ENCODE data around the gene NTN1.
A peak's percentile ranks its signal among the peaks of the same experiment; 100 is the strongest.

NTN1 gene

DNA sequence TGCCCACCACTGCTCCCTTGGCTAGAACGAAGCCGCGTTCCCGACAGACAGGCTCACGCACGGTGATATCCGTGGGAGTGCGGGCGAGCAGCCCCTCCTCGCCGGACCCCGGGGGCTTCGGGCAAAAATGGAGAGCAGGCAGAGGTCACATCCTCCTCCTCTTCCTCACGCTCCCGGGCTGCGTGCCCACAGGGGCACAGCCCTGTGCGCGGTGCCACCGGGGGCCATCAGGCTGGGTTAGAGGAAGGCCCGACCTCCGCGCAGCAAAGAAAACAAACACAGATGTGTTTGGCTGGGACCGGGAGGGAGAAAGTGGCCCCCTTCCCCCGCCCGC is 519 bp upstream of the NTN1 start:
- H3K4me3 ChIP-seq (ENCODE audit: low read depth, low read length): peak overlapping the region; percentile 71
- H3K4me1 ChIP-seq (ENCODE audit: control insufficient read depth, insufficient read depth, low read length): peaks cover 23% of the 10 kb centered on the region
- H3K27ac ChIP-seq (ENCODE audit: extremely low read depth, low read depth, low read length): peak overlapping the region; percentile 80
- POLR2A ChIA-PET: interaction anchor here (1.0 to 1.8 kb wide), 3 partner anchors 9 to 18 kb away, joined by 4 to 10 read pairs (median 6); no protein-coding TSS in a partner anchor
- CTCF ChIA-PET: interaction anchor here (0.6 to 1.9 kb wide), 3 partner anchors 17 to 1555 kb away, joined by 3 to 5 read pairs (median 4); no protein-coding TSS in a partner anchor
- H3K36me3 ChIP-seq (ENCODE audit: control insufficient read depth in 2 of 2, insufficient read depth in 1 of 2, low read length in 2 of 2): peaks cover 0 to 15% of the 10 kb centered on the region in 2 experiments; a peak in 1 of 3 replicates
- H3K9me3 ChIP-seq (ENCODE audit: control insufficient read depth, insufficient read depth, low read depth, low read length): no peaks in the 10 kb centered on the region
- TF ChIP-seq, protein P1, sequence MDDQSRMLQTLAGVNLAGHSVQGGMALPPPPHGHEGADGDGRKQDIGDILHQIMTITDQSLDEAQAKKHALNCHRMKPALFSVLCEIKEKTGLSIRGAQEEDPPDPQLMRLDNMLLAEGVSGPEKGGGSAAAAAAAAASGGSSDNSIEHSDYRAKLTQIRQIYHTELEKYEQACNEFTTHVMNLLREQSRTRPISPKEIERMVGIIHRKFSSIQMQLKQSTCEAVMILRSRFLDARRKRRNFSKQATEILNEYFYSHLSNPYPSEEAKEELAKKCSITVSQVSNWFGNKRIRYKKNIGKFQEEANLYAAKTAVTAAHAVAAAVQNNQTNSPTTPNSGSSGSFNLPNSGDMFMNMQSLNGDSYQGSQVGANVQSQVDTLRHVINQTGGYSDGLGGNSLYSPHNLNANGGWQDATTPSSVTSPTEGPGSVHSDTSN (CRISPR knock-in tag; IDR thresholded peaks at IDR 0.05): no peak
- TF ChIP-seq ZNF37A (tag by site-specific recombination; IDR thresholded peaks at IDR 0.05) (no peak), ZNF776 (tag by site-specific recombination; IDR thresholded peaks at IDR 0.05; ENCODE audit: borderline replicate concordance) (no peak), ZNF121 (tag by site-specific recombination; IDR thresholded peaks at IDR 0.05) (no peak), ZNF266 (tag by site-specific recombination; IDR thresholded peaks at IDR 0.05; ENCODE audit: low read depth) (no peak), ZNF248 (tag by site-specific recombination; IDR thresholded peaks at IDR 0.05) (no peak), ZBTB1 (tag by site-specific recombination; IDR thresholded peaks at IDR 0.05) (no peak), ZNF157 (tag by site-specific recombination; IDR thresholded peaks at IDR 0.05) (no peak), ZNF664 (tag by site-specific recombination; IDR thresholded peaks at IDR 0.05) (no peak), KLF16 (tag by site-specific recombination; IDR thresholded peaks at IDR 0.05) (no peak), ZNF416 (tag by site-specific recombination; IDR thresholded peaks at IDR 0.05) (no peak), SP3 (tag by site-specific recombination; IDR thresholded peaks at IDR 0.05) (no peak), SALL2 (tag by site-specific recombination; IDR thresholded peaks at IDR 0.05; ENCODE audit: borderline replicate concordance) (no peak), ZNF530 (tag by site-specific recombination; IDR thresholded peaks at IDR 0.05; ENCODE audit: low read depth) (no peak), GLI2 (tag by site-specific recombination; IDR thresholded peaks at IDR 0.05; ENCODE audit: borderline replicate concordance, low read depth) (no peak), ZNF555 (tag by site-specific recombination; conservative IDR thresholded peaks at IDR 0.05) (no peak)
- TF ChIP-seq, protein P2, sequence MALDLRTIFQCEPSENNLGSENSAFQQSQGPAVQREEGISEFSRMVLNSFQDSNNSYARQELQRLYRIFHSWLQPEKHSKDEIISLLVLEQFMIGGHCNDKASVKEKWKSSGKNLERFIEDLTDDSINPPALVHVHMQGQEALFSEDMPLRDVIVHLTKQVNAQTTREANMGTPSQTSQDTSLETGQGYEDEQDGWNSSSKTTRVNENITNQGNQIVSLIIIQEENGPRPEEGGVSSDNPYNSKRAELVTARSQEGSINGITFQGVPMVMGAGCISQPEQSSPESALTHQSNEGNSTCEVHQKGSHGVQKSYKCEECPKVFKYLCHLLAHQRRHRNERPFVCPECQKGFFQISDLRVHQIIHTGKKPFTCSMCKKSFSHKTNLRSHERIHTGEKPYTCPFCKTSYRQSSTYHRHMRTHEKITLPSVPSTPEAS (tag by site-specific recombination; IDR thresholded peaks at IDR 0.05): no peak
- TF ChIP-seq, protein P3, sequence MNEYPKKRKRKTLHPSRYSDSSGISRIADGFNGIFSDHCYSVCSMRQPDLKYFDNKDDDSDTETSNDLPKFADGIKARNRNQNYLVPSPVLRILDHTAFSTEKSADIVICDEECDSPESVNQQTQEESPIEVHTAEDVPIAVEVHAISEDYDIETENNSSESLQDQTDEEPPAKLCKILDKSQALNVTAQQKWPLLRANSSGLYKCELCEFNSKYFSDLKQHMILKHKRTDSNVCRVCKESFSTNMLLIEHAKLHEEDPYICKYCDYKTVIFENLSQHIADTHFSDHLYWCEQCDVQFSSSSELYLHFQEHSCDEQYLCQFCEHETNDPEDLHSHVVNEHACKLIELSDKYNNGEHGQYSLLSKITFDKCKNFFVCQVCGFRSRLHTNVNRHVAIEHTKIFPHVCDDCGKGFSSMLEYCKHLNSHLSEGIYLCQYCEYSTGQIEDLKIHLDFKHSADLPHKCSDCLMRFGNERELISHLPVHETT (tag by site-specific recombination; IDR thresholded peaks at IDR 0.05): no peak
- TF ChIP-seq, protein P4, sequence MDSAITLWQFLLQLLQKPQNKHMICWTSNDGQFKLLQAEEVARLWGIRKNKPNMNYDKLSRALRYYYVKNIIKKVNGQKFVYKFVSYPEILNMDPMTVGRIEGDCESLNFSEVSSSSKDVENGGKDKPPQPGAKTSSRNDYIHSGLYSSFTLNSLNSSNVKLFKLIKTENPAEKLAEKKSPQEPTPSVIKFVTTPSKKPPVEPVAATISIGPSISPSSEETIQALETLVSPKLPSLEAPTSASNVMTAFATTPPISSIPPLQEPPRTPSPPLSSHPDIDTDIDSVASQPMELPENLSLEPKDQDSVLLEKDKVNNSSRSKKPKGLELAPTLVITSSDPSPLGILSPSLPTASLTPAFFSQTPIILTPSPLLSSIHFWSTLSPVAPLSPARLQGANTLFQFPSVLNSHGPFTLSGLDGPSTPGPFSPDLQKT (IDR thresholded peaks at IDR 0.05; ENCODE audit: borderline replicate concordance, low read depth, low read length): no peak
- TF ChIP-seq, protein P5, sequence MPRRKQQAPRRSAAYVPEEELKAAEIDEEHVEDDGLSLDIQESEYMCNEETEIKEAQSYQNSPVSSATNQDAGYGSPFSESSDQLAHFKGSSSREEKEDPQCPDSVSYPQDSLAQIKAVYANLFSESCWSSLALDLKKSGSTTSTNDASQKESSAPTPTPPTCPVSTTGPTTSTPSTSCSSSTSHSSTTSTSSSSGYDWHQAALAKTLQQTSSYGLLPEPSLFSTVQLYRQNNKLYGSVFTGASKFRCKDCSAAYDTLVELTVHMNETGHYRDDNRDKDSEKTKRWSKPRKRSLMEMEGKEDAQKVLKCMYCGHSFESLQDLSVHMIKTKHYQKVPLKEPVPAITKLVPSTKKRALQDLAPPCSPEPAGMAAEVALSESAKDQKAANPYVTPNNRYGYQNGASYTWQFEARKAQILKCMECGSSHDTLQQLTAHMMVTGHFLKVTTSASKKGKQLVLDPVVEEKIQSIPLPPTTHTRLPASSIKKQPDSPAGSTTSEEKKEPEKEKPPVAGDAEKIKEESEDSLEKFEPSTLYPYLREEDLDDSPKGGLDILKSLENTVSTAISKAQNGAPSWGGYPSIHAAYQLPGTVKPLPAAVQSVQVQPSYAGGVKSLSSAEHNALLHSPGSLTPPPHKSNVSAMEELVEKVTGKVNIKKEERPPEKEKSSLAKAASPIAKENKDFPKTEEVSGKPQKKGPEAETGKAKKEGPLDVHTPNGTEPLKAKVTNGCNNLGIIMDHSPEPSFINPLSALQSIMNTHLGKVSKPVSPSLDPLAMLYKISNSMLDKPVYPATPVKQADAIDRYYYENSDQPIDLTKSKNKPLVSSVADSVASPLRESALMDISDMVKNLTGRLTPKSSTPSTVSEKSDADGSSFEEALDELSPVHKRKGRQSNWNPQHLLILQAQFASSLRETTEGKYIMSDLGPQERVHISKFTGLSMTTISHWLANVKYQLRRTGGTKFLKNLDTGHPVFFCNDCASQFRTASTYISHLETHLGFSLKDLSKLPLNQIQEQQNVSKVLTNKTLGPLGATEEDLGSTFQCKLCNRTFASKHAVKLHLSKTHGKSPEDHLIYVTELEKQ (tag by site-specific recombination; IDR thresholded peaks at IDR 0.05; ENCODE audit: borderline replicate concordance): no peak
- TF ChIP-seq, protein P6, sequence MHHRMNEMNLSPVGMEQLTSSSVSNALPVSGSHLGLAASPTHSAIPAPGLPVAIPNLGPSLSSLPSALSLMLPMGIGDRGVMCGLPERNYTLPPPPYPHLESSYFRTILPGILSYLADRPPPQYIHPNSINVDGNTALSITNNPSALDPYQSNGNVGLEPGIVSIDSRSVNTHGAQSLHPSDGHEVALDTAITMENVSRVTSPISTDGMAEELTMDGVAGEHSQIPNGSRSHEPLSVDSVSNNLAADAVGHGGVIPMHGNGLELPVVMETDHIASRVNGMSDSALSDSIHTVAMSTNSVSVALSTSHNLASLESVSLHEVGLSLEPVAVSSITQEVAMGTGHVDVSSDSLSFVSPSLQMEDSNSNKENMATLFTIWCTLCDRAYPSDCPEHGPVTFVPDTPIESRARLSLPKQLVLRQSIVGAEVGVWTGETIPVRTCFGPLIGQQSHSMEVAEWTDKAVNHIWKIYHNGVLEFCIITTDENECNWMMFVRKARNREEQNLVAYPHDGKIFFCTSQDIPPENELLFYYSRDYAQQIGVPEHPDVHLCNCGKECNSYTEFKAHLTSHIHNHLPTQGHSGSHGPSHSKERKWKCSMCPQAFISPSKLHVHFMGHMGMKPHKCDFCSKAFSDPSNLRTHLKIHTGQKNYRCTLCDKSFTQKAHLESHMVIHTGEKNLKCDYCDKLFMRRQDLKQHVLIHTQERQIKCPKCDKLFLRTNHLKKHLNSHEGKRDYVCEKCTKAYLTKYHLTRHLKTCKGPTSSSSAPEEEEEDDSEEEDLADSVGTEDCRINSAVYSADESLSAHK (tag by site-specific recombination; IDR thresholded peaks at IDR 0.05): no peak
- TF ChIP-seq, protein P7, sequence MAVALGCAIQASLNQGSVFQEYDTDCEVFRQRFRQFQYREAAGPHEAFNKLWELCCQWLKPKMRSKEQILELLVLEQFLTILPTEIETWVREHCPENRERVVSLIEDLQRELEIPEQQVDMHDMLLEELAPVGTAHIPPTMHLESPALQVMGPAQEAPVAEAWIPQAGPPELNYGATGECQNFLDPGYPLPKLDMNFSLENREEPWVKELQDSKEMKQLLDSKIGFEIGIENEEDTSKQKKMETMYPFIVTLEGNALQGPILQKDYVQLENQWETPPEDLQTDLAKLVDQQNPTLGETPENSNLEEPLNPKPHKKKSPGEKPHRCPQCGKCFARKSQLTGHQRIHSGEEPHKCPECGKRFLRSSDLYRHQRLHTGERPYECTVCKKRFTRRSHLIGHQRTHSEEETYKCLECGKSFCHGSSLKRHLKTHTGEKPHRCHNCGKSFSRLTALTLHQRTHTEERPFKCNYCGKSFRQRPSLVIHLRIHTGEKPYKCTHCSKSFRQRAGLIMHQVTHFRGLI (tag by site-specific recombination; IDR thresholded peaks at IDR 0.05): no peak

Data from HEK293 (cell line).